SU-DHL-6 (cell line): ENCODE measurements around the gene WDR17.

Experiments
- CTCF ChIP-seq: fragments of 200-600 bp; sonication (generic); IDR thresholded peaks from one replicate; pipeline ENCODE4 v1.5.1; 2017; ENCODE audit warnings: antibody characterized with exemption, mild to moderate bottlenecking, low read length, moderate library complexity; ENCODE audit not compliant: insufficient read depth, poor library complexity, severe bottlenecking
- EZH2phosphoT487 ChIP-seq: fragments of 200-600 bp; sonication (generic), shearing (Covaris generic); conservative IDR thresholded peaks from 2 replicates; pipeline ENCODE4 v1.6.1; 2018; ENCODE audit warnings: mild to moderate bottlenecking, antibody characterized with exemption, low read length, moderate library complexity, mixed read lengths

GRCh38 chr4:176195184-176195978 lies 129.7 kb downstream of the WDR17 start, which contains the start of gene SPATA4:
- TF ChIP-seq CTCF, result no peak
- TF ChIP-seq EZH2phosphoT487, result no peak
